ENCODE measurements around the gene FAM228B.
A peak's percentile ranks its signal among the peaks of the same experiment; 100 is the strongest.
"Not testable (repeated sequence)": the region's sequence is repeated elsewhere in the genome, so short reads cannot be mapped to it uniquely, and the experiment has no call there.

FAM228B gene

DNA sequence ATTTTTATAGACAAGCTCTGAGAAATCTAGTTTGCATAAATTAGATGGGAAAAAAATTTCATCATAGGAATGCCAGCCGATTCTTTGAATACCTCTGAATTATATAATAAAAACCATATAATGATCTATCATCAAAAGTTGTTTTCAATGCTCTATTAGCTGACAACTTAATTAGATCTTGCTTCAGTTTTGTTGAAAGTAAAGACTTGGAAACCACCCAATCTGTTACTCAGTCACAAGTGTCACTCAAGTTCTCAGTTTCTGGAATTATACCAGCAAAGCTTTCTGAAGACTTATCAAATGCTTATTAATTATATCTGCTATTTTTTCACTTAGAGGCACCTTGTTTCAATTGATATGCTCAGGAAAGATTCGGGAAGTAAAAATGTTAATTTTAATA, 21.3 kb upstream of the FAM228B start:
- TF ChIP-seq TAF1 (IDR thresholded peaks at IDR 0.05; ENCODE audit: low read depth, low read length) (no peak), PAX5 (IDR thresholded peaks at IDR 0.05; ENCODE audit: insufficient read depth, low read length, severe bottlenecking) (no peak), POLR2AphosphoS5 (IDR thresholded peaks at IDR 0.05; ENCODE audit: low read depth, low read length) (no peak), POU2F2 (IDR thresholded peaks at IDR 0.05; ENCODE audit: low read depth, low read length) (no peak), POLR2A (IDR thresholded peaks at IDR 0.05; ENCODE audit: low read depth, low read length) (no peak), SPI1 (IDR thresholded peaks at IDR 0.05; ENCODE audit: low read depth, low read length) (no peak)
- DNase-seq (ENCODE audit: insufficient read length, low spot score), result no peak
- no peak for FAIRE-seq

- TF ChIP-seq POLR2AphosphoS5 (IDR thresholded peaks at IDR 0.05; ENCODE audit: low read depth, low read length), result no peak
- no peak for TF ChIP-seq SPI1 (IDR thresholded peaks at IDR 0.05; ENCODE audit: low read depth, low read length)
- no peak for TF ChIP-seq TAF1 (IDR thresholded peaks at IDR 0.05; ENCODE audit: low read depth, low read length)
- TF ChIP-seq PAX5 (IDR thresholded peaks at IDR 0.05; ENCODE audit: insufficient read depth, low read length, severe bottlenecking), result no peak
- TF ChIP-seq POLR2A (IDR thresholded peaks at IDR 0.05; ENCODE audit: low read depth, low read length), result no peak
- TF ChIP-seq POU2F2 (IDR thresholded peaks at IDR 0.05; ENCODE audit: low read depth, low read length), result no peak
- no peak for FAIRE-seq
- no peak for DNase-seq (ENCODE audit: insufficient read length, low spot score)
These were observed 20.6 kb upstream of the FAM228B start for GRCh38 chr2:24102677-24103076.

GRCh38 chr2:24104110-24104650, 19.1 kb upstream of the FAM228B start:
- DNase-seq (ENCODE audit: insufficient read length, low spot score) (no peak), FAIRE-seq (no peak)
- TF ChIP-seq POLR2AphosphoS5 (IDR thresholded peaks at IDR 0.05; ENCODE audit: low read depth, low read length) (no peak), POLR2A (IDR thresholded peaks at IDR 0.05; ENCODE audit: low read depth, low read length) (no peak), TAF1 (IDR thresholded peaks at IDR 0.05; ENCODE audit: low read depth, low read length) (no peak), SPI1 (IDR thresholded peaks at IDR 0.05; ENCODE audit: low read depth, low read length) (no peak)

DNA sequence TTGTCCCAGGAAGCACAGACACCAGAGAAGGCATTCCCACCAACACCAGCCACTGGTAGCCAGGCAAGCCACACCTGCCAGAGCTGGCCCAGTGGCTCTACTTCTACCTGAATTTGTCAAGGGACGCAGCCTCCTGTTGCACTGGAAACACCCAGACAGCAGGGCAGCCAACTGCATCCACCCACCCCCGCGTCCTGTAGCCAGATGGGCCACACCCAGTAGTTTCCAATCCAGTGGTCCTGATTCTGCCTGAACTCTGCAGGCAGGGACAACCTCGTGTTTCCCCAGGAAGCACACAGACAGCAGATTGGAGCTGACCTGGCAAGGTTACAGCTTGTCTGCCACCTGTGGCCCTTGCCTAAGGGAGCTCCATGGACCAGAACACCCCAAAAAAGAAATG, 18.4 kb upstream of the FAM228B start:
- peak; percentile 69 for FAIRE-seq
- no peak for TF ChIP-seq TAF1 (IDR thresholded peaks at IDR 0.05; ENCODE audit: low read depth, low read length)
- no peak for TF ChIP-seq POLR2AphosphoS5 (IDR thresholded peaks at IDR 0.05; ENCODE audit: low read depth, low read length)
- TF ChIP-seq PAX5 (IDR thresholded peaks at IDR 0.05; ENCODE audit: insufficient read depth, low read length, severe bottlenecking), result peak; percentile 46
- TF ChIP-seq SPI1 (IDR thresholded peaks at IDR 0.05; ENCODE audit: low read depth, low read length), result no peak
- TF ChIP-seq POU2F2 (IDR thresholded peaks at IDR 0.05; ENCODE audit: low read depth, low read length), result no peak
- TF ChIP-seq POLR2A (IDR thresholded peaks at IDR 0.05; ENCODE audit: low read depth, low read length), result no peak
- DNase-seq (ENCODE audit: insufficient read length, low spot score), result no peak

- DNase-seq (ENCODE audit: insufficient read length, low spot score) (no peak), FAIRE-seq (no peak)
- TF ChIP-seq SPI1 (IDR thresholded peaks at IDR 0.05; ENCODE audit: low read depth, low read length), result no peak
- no peak for TF ChIP-seq POLR2A (IDR thresholded peaks at IDR 0.05; ENCODE audit: low read depth, low read length)
- no peak for TF ChIP-seq PAX5 (IDR thresholded peaks at IDR 0.05; ENCODE audit: insufficient read depth, low read length, severe bottlenecking)
- no peak for TF ChIP-seq TAF1 (IDR thresholded peaks at IDR 0.05; ENCODE audit: low read depth, low read length)
- TF ChIP-seq POLR2AphosphoS5 (IDR thresholded peaks at IDR 0.05; ENCODE audit: low read depth, low read length), result no peak
- no peak for TF ChIP-seq POU2F2 (IDR thresholded peaks at IDR 0.05; ENCODE audit: low read depth, low read length)
These were observed 17.5 kb upstream of the FAM228B start for GRCh38 chr2:24105816-24106215.

GRCh38 chr2:24106786-24107185, 16.5 kb upstream of the FAM228B start:
- FAIRE-seq (no peak), DNase-seq (ENCODE audit: insufficient read length, low spot score) (no peak)
- TF ChIP-seq POLR2A (IDR thresholded peaks at IDR 0.05; ENCODE audit: low read depth, low read length), result no peak

- TF ChIP-seq POU2F2 (IDR thresholded peaks at IDR 0.05; ENCODE audit: low read depth, low read length) (no peak), POLR2A (IDR thresholded peaks at IDR 0.05; ENCODE audit: low read depth, low read length) (no peak), SPI1 (IDR thresholded peaks at IDR 0.05; ENCODE audit: low read depth, low read length) (no peak), TAF1 (IDR thresholded peaks at IDR 0.05; ENCODE audit: low read depth, low read length) (no peak), POLR2AphosphoS5 (IDR thresholded peaks at IDR 0.05; ENCODE audit: low read depth, low read length) (no peak), PAX5 (IDR thresholded peaks at IDR 0.05; ENCODE audit: insufficient read depth, low read length, severe bottlenecking) (no peak)
- no peak for FAIRE-seq
- no peak for DNase-seq (ENCODE audit: insufficient read length, low spot score)
These were observed 15.9 kb upstream of the FAM228B start for GRCh38 chr2:24107336-24107735.

- FAIRE-seq; DNase-seq (ENCODE audit: insufficient read length, low spot score): not testable (repeated sequence)
These were observed 13.8 kb upstream of the FAM228B start for GRCh38 chr2:24109431-24109830.

DNA sequence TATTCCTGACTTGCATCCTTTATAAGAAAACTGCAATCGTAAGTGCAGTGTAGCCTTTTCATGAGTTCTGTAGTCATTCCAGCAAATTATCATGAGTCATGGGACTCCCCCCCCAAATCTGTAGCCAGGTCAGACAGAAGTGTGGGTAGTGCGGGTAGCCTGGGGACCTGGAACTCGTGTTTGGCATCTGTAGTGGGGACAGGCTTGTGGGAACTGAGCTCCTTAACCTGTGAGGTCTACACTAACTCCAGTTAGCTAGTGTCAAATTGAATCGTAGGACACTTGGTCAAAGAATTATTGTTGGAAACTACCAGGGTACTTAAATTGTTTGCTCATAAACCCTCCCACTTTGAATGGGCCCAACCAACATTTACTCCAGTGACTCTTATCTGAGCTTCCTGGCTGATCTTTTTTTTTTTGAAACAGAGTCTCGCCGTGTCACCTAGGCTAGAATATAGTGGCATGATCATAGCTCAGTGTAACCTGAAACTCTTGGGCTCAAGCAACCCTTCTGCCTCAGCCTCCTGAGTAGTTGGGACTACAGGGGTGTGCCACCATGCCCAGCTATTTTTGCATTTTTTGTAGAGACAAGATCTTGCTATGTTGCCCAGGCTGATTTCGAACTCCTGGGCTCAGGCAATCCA, 12.5 kb upstream of the FAM228B start:
- TF ChIP-seq POLR2AphosphoS5 (IDR thresholded peaks at IDR 0.05; ENCODE audit: low read depth, low read length) (no peak), PAX5 (IDR thresholded peaks at IDR 0.05; ENCODE audit: insufficient read depth, low read length, severe bottlenecking) (no peak), SPI1 (IDR thresholded peaks at IDR 0.05; ENCODE audit: low read depth, low read length) (no peak), POU2F2 (IDR thresholded peaks at IDR 0.05; ENCODE audit: low read depth, low read length) (no peak), TAF1 (IDR thresholded peaks at IDR 0.05; ENCODE audit: low read depth, low read length) (no peak), POLR2A (IDR thresholded peaks at IDR 0.05; ENCODE audit: low read depth, low read length) (no peak)
- DNase-seq (ENCODE audit: insufficient read length, low spot score) (no peak), FAIRE-seq (no peak)

GRCh38 chr2:24111407-24111901, 11.8 kb upstream of the FAM228B start:
- TF ChIP-seq TAF1 (IDR thresholded peaks at IDR 0.05; ENCODE audit: low read depth, low read length) (no peak), POLR2A (IDR thresholded peaks at IDR 0.05; ENCODE audit: low read depth, low read length) (no peak), SPI1 (IDR thresholded peaks at IDR 0.05; ENCODE audit: low read depth, low read length) (no peak), POU2F2 (IDR thresholded peaks at IDR 0.05; ENCODE audit: low read depth, low read length) (no peak), POLR2AphosphoS5 (IDR thresholded peaks at IDR 0.05; ENCODE audit: low read depth, low read length) (no peak), PAX5 (IDR thresholded peaks at IDR 0.05; ENCODE audit: insufficient read depth, low read length, severe bottlenecking) (no peak)
- FAIRE-seq (no peak), DNase-seq (ENCODE audit: insufficient read length, low spot score) (no peak)

Data from GM12891 (cell line).